ENCODE measurements around the gene SMCO3.

GRCh38 chr12:14756334-14757143, 57.4 kb downstream of the SMCO3 start:
- TF ChIP-seq POLR2A (IDR thresholded peaks at IDR 0.05; ENCODE audit: low read length): no peak
- TF ChIP-seq CTCF (IDR thresholded peaks at IDR 0.05): peak; percentile 28; the same call in 1 of the 3 replicates
- TF ChIP-seq ELK1 (IDR thresholded peaks at IDR 0.05; ENCODE audit: low read depth, low read length): no peak
- no peak for TF ChIP-seq E2F6 (IDR thresholded peaks at IDR 0.05; ENCODE audit: borderline replicate concordance, low read depth)
- TF ChIP-seq RFX5 (IDR thresholded peaks at IDR 0.05): no peak
- no peak for TF ChIP-seq FOSL2 (IDR thresholded peaks at IDR 0.05)
- no peak for TF ChIP-seq FOSL2 (CRISPR knock-in tag; IDR thresholded peaks at IDR 0.05)
- no peak for TF ChIP-seq MAX (IDR thresholded peaks at IDR 0.05)
- TF ChIP-seq KDM5A (IDR thresholded peaks at IDR 0.05): no peak

Data from A549 (cell line).